Astrocyte of the cerebellum (primary cell): Measurements from ENCODE around the gene REXO1.

Experiments
- DNase-seq: peaks from one replicate; pipeline ENCODE4 v3.0.0-alpha.2; 2011; ENCODE audit warnings: low read depth
- H3K4me3 ChIP-seq: 2 replicates; pipeline ENCODE4 v1.5.1; 2011; ENCODE audit warnings: mild to moderate bottlenecking, low read depth, low read length, moderate library complexity
- CTCF ChIP-seq: IDR thresholded peaks from 2 replicates; pipeline ENCODE4 v1.5.1; 2012; ENCODE audit warnings: low read length, low read depth, moderate library complexity, mild to moderate bottlenecking; ENCODE audit errors: missing control alignments
- in situ Hi-C: cut with HindIII; loops from 2 replicates; pipeline ENCODE4 v1.10.0; 2017; ENCODE audit warnings: low sequenced_read_pairs

REXO1 gene

GRCh38 chr19:1866693-1867348, 18.5 kb upstream of the REXO1 start:
- TF ChIP-seq CTCF: no peak
- no peak overlapping the region for H3K4me3 ChIP-seq
- DNase-seq: no peak
- in situ Hi-C loops: no loop called here

- TF ChIP-seq CTCF: no peak
- no peak for DNase-seq
- in situ Hi-C loops: no loop called here
- peak overlapping the region; percentile 71 for H3K4me3 ChIP-seq
These were observed 17.1 kb upstream of the REXO1 start for GRCh38 chr19:1865172-1866010.

GRCh38 chr19:1864480-1865171, 16.3 kb upstream of the REXO1 start:
- in situ Hi-C loops: no loop called here
- peak; percentile 63 for TF ChIP-seq CTCF

GRCh38 chr19:1863638-1864479, 15.6 kb upstream of the REXO1 start:
- peak overlapping the region; percentile 71 for H3K4me3 ChIP-seq
- in situ Hi-C loops: no loop called here
- peak; percentile 78 for DNase-seq
- no peak for TF ChIP-seq CTCF

More at GRCh38 chr19:1864480-1865171, 16.3 kb upstream of the REXO1 start:
- H3K4me3 ChIP-seq: peak overlapping the region; percentile 71
- no peak for DNase-seq

- H3K4me3 ChIP-seq: peak within 1 kb of the TSS; percentile 83
- DNase-seq: no peak
- TF ChIP-seq CTCF: no peak
- in situ Hi-C loops: no loop called here
These were observed 15.0 kb upstream of the REXO1 start, which contains the start of gene KLF16 for GRCh38 chr19:1863328-1863637. KLF16 (minus strand) TSS chr19:1863579; CDS start chr19:1863497, 82 bp downstream.
